Measurements from ENCODE around the gene SMIM1.
"Not testable (repeated sequence)": the region's sequence is repeated elsewhere in the genome, so short reads cannot be mapped to it uniquely, and the experiment has no call there.

The SMIM1 gene

GRCh38 chr1:3747903-3748302 lies 24.6 kb upstream of the SMIM1 start:
- DNase-seq (ENCODE audit: low read depth), result no peak
- no peak overlapping the region for H3K4me3 ChIP-seq (ENCODE audit: low read depth, low read length)
- no peak for TF ChIP-seq CTCF (conservative IDR thresholded peaks at IDR 0.05; ENCODE audit: low read depth, low read length)

GRCh38 chr1:3748316-3748900 lies 24.1 kb upstream of the SMIM1 start:
- not testable (repeated sequence) for DNase-seq (ENCODE audit: low read depth); H3K4me3 ChIP-seq (ENCODE audit: low read depth, low read length)

DNA sequence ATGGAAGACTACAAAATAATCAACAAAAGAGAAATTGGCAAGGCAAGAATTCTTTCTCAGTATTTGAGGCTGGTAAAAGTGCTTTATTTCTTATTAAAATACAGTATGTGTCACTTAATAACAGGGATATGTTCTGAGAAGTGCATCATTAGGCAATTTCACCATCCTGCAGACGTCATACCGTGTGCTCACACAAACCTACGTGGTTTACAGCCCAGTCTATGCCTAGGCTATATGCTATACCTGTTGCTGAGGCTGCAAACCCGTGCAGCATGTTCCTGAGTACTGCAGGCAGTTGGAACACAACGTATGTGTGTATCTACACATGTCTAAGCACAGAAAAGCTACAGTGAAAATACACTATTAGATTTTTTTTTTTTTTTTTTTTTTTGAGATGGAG lies 23.0 kb upstream of the SMIM1 start:
- DNase-seq (ENCODE audit: low read depth), result no peak
- no peak overlapping the region for H3K4me3 ChIP-seq (ENCODE audit: low read depth, low read length)
- TF ChIP-seq CTCF (conservative IDR thresholded peaks at IDR 0.05; ENCODE audit: low read depth, low read length), result no peak

GRCh38 chr1:3750741-3751140 lies 21.8 kb upstream of the SMIM1 start:
- DNase-seq (ENCODE audit: low read depth), result no peak
- no peak overlapping the region for H3K4me3 ChIP-seq (ENCODE audit: low read depth, low read length)
- no peak for TF ChIP-seq CTCF (conservative IDR thresholded peaks at IDR 0.05; ENCODE audit: low read depth, low read length)

DNA sequence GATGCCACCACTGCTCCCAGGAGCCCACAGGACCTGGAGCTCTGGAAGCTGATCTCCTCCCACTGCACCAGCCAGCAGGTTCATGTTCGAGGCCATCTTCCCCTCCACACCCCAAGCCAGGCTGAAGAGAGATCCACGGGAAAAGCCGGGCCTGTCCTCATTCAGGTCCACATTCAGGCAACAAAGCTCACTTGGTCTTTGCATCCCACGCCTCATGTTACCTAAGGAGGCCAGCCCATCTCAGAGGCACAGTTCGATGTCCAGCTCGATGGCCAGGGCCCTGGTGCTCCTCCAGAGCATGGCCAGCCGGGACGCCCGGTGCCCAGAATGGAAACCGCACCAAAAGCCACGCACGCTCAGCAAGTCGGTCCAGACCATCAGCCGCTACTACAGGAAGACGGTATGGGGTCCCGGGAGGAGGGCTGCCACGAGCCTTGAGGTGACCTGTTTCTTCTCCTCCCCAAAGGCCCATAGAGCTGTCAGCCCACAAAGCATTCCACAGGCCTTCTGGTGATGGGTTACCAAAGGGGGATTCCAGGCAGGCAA lies 20.1 kb upstream of the SMIM1 start, which contains the start of gene CCDC27:
CCDC27 (plus strand) TSS at position 51 of the 546 bp plus-strand sequence; CDS start at position 83, 32 bp downstream.
- no peak for DNase-seq (ENCODE audit: low read depth)
- no peak within 1 kb of the TSS for H3K4me3 ChIP-seq (ENCODE audit: low read depth, low read length)
- TF ChIP-seq CTCF (conservative IDR thresholded peaks at IDR 0.05; ENCODE audit: low read depth, low read length), result no peak

DNA sequence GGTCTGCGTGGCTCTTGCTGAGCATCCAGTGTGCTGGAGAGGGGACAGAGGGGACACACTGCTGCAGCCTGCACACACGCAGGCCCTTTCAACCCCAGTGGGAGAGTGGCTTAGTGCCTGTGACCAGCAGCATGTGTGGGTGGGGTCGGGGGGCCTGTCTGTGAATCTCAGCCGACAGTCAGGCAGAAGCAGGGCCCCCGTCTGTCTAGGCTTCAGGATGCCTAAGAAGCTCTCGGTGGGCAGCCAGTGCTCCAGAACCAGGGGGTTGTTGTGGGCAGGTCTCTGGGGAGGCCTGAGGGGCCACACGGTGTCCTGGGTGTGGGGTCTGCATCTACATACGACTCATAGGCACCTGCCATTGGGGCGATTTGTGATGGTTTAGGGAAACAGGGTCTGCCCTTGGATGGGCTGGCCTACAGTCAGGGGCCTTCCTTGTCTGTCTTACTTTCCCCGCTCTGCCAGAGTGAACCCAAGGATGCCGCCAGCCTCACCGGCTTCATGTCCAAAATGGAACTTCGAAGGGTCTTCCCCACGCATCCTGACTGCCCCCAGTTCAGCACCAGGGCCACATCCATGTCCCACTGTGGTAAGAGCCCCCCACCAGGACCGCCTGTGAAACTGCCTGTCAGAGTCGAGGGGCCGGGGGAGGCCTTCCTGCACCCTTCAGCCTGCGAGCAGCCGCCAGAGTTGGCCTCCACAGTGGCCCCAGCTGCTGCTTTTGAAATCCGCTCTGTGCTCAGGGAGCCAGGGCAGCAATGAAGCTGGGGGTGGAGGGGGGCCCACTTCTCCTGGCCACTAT lies 18.7 kb upstream of the SMIM1 start:
- no peak for TF ChIP-seq CTCF (conservative IDR thresholded peaks at IDR 0.05; ENCODE audit: low read depth, low read length)
- DNase-seq (ENCODE audit: low read depth), result no peak
- H3K4me3 ChIP-seq (ENCODE audit: low read depth, low read length), result no peak overlapping the region

DNA sequence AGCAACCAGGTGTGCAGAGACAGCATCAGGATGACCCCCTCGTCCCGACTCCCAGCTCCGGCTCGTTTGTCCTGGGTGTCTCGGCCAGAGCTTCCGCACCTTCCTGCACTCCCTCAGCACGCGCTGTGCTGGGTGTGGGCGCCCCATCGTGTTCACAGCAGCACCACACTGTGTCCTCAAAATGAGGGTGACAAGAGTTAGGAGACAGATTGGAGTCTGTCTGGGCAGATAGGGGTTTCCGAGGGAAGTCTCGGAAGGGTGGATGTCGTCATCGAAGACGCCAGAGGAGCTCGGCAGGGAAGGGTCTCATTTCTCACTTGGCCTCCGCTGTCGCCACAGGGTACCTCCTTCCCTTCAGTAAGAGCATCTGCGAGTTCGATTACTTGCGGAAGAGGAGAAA lies 16.2 kb upstream of the SMIM1 start:
- no peak overlapping the region for H3K4me3 ChIP-seq (ENCODE audit: low read depth, low read length)
- TF ChIP-seq CTCF (conservative IDR thresholded peaks at IDR 0.05; ENCODE audit: low read depth, low read length), result no peak
- no peak for DNase-seq (ENCODE audit: low read depth)

All from choroid plexus epithelial cell (primary cell).